Stimulated activated CD4-positive, alpha-beta T cell treated with anti-CD3 and anti-CD28 coated beads, Interleukin-1b, Interleukin-23, amount 100 ng/mL, for 4 hours (primary cell): Measurements from ENCODE around the gene CPNE7.

ENCODE experiments used
- DNase-seq, 2 donors: peaks; one replicate each; pipeline ENCODE4 v3.0.0-alpha.2; 2020; ENCODE audit warnings: low read depth in 2 of 2

Gene CPNE7

DNA sequence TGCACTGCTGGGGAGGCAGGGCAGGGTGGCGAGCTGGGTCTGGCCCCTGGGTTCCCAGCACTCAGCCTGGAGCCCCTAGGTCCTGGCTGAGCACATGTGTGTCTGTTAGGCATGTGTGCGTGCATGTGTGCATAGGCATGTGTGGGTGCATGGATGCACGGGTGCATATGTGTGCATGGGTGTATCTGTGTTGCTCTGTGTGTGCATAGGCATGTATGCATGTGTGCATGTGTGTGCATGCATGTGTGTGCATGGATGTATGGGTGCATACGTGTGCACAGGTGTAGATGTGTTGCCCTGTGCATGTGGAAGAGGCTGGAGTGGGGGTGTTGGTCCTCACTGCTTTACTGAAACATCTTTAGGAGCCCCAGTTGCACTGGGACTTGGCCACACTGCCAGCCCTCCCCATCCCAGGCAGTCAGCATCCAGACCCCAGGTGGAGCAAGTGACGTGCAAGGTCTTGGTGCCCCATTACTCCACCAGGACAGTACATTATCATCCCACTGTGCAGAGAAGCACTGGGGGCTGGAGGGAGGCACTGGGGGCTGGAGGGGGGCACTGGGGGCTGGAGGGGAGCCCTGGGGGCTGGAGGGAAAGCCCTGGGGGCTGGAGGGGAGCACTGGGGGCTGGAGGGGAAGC, 27.5 kb downstream of the CPNE7 start:
- DNase-seq = no peak

DNA sequence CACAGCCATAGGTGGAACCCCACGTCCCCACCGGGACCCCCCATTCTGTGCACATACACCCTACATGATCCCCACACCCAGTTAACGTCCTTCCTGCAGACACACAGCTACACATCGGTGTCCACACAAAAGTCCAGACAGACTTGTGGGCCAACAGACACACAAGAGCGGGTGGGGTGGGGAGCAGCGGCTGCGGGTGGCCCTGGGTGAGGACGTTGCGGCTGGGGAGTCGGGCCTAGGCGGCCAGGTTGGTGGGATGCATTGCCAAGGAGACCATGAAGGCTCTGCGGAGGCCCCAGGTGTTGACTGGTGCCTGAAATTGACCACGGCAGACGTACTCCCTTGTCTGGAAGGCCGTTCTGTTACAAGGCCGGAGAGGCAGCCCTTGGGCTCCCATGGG, 29.2 kb downstream of the CPNE7 start:
- DNase-seq = no peak

DNA sequence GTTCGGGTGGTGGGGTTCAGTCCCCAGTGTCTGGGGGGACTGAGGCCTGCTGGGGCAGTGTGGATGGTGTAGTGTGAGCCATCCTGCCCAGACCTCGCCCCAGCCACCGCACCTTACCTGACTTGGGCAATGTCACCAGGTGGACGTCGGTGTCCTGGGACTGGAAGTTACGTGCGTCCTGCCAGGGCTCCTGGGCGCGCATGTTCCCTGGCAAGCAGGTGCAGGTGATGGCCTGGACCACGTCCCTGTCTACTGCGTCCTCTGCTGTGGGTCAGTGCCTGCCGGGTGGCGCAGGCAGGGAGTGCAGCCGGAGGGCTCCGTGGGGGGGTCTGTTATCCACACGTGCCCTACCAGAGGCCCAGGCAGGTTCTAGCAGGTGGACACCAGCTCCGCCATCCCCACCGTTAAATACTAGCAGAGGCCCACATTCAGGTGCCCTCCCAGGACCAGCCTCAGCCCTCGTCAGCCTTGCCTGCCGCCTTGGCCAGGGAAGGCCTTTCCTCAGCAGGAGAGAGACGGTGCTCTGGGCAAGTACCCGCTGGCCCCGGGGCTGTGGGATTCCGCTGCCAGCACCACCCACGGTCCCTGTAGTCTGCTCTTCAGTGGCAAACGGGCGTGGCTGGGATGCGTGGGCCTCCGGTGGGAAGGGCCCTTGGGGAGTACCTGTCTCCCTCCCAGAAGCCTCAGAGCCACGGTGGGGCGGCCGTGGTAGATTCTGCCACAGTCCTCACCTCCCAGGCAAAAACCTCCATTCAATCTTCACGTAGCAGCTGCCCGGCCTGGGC, 29.8 kb downstream of the CPNE7 start:
- DNase-seq = no peak

DNA sequence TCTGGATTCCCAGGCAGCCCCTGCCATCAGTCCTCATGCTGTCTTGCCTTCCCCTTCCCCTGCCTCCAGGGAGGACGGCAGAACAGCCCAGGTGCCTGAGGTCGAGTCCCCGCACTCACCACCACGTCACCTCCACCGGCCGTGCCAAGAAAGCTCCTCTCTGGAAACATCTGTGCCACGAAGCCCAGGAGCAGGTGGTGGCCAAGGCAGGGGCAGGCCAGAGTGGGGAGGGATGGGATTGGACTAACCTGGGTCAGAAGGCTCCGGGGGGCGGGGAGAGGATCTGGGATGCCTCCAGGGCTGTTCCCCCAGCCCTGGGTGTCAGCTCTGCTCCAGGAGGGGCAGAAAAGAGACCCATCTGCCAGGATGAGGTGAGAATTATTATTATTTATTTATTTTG, 30.4 kb downstream of the CPNE7 start:
- no peak for DNase-seq

DNA sequence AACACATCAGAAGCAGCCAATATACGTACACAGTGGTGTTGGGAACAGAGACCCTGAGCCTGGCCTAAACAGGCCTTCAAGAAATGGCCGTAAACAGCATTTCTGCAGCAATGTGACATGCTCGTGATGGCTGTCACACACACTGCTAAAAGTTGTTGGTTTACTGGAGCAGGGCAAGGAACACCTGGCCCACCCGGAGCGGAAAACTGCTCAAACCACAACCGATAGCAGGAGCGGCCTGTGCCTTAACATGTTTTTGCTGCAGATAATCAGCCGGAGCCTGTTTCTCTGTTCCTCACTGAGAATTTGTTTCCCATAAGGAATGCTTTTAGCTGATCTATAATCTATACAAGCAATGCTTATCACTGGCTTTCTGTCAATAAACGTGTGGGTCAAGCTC, 31.9 kb downstream of the CPNE7 start:
- no peak for DNase-seq

DNA sequence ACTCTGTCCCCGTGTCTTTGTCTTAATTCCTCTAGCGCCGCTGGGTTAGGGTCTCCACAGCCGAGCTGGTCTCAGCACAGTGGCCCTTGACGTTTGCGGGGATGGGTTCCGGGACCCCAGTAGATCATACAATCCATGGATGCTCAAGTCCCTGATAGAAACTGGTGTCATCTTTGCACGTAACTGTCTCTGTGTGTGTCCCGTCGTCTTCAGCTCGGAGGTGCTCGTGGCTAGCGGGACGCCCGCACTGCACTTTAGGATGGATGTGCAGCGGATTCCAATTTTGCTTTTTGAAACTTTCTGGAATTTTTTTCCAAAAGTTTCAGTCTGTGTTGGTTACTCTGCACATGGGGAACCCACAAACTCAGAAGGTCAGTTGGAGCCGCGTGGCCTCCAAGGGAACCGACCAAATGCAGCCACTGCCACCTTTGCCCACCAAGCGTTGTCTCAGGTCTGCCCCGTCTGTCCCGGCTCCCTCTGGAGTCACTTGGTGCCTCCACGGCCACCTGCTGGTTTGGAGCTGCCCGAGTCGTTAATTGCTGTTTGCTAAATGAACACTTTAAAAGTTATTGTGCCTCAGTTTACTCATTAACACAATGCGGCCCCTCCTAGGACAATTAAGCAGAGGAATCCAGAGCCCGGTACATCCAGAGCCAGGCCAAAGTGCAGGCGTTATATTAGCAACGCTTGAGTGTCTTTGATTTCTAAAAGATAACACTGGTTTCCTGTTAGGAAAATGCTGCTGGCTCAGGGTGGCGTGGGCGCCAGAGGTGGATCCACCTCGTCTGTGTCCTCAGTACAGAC, 32.6 kb downstream of the CPNE7 start:
- DNase-seq = no peak

DNA sequence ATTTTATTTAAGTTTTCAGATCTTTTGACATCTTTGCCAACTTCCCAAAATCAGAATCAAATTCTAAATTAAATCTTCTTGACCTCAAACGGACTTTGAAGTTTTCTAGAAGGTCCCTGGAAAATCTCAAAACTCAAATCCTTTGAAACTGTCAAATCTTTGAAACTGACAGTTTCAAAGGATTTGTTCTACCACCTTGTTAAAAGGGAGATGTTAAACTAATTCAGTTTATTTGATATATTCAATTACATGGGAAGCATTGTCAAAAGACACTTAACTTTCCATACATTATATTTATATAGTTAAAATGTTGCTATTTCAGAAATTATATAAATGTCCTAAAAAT, 34.5 kb downstream of the CPNE7 start:
- DNase-seq = no peak

DNA sequence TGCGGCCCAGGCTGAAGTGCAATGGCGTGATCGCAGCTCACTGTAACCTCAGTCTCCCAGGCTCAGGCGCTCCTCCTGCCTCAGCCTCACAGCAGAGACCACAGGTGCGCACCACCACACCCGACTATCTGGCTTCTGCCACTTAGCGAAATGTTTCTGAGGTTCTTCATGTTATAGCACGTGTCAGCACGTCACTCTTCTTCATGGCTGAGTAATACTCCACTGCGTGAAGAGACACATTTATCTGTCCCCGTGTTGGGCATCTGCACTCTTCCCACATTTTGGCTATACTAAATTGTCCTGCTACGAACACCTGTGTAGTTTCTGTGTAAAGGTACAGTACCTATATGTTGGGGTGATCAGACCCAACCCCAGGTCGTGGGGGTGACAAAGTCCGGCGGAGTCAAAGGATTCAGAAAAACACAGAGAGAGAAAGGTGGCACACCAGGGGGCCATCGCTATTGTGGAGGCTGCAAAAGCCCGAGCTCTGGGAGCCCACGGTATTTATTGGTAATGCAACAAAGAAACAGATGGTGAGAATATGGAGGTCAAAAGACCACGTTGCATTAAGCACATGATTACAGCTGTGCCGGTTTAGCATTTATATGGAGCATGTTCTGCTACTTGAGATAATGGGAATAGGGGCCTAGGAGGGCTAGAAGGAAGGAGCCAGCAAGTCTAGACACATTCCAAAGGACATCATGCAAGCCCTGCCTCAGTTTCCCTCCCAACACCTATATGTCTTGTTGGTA, 37.0 kb downstream of the CPNE7 start:
- no peak for DNase-seq

DNA sequence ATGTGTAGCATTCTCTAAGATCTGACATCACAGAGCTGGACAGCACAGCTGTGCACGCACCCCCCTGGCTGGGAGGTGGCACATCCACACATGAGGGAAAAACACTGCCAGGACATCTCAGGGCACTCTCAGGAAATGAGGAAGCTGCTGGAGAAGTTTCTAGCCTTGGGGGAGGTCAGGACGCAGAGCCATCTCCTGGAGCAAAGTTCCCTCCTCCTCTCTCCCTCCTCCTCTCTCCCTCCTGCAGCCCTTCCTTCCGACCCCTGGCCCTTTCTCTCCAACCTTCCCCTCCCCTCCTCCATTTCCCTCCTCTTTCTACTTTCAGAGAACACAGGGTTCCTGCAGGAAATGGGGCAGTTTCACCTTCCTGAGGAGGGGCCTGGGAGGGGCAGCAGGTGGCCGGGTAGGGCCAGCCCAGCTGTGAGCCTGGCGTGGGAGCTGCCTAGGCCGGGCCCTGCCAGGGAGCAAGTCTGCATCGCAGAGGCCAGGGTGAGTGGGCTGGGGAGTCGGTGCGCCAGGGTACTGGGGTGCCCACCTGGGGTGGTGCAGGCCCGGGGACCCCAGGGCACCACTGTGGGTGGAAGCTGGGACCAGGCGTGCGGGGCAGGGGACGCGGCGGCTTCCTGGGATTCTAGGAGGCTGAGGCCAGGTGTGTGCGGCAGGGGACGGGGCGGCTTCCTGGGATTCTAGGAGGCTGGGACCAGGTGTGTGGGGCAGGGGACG, 37.8 kb downstream of the CPNE7 start, which contains the start of gene DPEP1:
TSS of gene DPEP1 (plus strand) at position 412 of the 723 bp plus-strand sequence. CDS start 16,769 bp downstream, outside the sequence.
- DNase-seq = no peak

DNA sequence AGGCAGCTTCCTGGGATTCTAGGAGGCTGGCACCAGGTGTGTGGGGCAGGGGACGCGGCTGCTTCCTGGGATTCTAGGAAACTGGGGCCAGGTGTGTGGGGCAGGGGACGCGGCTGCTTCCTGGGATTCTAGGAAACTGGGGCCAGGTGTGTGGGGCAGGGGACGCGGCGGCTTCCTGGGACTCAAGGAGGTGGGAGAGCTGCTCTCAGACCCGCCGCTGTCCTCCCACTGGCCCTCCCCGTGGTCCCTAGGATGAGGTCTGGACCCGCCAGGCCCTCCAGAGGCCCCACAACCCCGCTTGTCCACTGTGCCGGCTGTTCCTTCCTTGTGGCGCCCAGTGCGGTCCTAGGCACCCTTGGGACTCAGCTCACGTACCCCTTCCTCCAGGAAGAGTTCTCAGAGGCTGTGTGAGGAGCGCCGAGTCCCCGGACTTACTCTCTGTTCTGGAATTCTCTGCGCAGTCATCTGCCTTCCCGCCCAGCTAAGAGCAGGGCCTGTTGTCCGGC, 38.4 kb downstream of the CPNE7 start:
- DNase-seq = no peak

DNA sequence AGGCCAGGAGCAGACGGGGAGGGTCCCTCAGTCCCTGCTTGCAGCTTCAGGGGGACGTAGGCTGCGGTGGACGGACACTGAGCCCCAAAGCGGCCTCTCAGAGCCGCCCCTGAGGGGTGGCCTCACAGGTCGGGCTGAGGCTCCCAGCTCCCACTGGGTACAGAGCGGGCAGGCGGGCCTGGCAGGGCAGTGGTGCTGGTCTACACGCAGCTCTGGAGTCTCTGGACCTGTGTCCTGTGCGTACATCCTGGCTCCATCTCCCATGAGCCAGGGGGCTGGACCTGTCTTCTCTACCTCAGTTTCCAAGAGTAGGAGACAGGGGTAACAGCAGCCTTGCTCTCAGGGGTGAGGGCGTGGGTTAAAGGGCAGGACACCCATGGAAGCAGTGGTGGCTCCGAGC, 39.6 kb downstream of the CPNE7 start:
- no peak for DNase-seq

DNA sequence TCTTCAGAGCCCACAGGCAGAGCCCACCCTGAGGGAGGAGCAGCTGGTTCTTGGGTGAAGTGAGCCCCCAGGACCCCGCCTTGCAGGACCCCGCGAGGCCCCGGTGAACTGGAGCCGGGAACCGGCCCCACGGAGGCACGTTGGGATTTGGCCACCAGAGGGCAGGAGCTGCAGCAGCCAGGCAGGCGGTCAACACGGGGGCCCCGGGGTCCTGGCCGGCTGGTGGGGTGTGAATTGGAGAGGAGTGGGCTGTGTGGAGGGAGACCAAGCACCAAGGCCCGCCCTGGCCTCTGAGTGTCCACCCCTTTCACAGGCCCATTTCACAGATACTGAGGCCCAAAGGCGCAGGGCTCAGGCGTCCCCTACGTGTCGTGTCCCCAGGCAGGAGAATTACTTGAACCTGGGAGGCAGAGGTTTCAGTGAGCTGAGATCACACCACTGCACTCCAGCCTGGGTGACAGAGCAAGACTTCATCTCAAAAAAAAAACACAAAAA, 40.1 kb downstream of the CPNE7 start:
- DNase-seq = peak; percentile 8 to 27

DNA sequence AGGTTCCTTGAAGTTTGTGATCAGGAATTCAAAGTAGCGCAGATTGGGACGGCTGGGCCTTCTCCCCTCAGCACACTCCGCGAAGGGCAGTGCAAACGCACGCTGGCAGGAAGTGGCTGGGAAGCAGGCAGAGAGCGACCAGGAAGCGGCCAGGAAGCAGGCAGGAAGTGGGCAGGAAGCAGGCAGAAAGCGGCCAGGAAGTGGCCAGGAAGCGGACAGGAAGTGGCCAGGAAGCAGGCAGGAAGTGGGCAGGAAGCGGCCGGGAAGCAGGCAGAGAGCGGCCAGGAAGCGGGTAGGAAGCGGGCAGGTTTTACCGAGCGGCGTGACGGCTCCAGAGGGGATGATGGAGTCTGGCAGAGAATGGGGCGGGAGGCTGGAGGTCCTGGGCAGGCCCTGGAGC, 41.1 kb downstream of the CPNE7 start:
- DNase-seq = no peak

DNA sequence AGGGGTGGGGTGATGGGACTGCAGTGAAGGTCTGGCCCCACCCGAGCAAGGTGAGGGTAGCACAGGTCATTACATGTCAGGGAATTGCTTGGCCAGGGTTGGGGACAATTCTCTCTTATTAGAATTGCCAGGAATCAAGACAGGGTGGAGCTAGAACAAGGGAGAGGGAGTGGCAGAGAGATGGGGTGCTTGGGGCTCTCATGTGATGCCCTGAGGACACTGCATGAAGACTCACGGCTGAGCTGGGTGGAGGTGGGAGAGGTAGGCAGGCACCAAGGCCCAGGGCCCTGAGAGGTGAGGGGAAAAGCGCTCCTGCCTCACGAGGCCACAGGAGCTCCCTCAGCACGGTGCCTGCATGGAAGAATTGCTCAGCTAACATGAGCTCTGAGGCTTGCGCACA, 41.5 kb downstream of the CPNE7 start:
- no peak for DNase-seq

DNA sequence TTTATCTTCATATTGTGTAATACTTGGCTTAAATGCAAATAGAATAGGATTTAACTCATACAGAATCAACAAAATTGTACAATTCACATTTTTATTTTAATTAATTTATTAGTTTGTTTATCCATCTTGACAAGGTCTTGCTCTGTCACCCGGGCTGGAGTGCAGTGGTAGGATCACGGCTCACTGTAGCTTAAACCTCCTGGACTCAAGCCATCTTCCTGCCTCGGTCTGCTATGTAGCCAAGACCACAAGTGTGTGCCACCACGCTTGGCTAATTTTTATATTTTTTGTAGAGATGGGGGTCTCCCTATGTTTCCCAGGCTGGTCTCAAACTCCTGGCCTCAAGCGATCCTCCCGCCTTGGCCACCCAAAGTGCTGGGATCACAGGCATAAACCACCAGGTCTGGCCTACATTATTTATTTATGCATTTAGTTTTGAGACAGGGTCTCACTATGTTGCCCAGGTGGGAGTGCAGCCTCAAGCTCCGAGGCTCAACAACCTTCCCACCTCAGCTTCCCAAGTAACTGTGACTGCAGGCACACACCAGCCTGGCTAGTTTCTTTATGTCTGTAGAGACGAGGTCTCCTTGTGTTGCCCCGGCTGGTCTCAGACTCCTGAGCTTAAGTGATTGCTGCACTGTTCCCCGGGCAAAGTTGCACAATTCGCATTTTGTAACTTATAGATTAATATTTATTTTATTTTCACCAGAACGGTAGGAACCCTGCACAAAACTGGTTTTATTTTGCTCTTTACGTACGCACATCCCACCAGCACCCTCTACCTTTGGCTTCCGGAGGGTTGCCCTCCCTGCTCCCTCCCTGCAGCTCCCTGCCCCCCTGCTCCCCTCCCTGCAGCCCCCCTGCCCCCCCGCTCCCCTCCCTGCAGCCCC, 42.8 kb downstream of the CPNE7 start:
- no peak for DNase-seq

DNA sequence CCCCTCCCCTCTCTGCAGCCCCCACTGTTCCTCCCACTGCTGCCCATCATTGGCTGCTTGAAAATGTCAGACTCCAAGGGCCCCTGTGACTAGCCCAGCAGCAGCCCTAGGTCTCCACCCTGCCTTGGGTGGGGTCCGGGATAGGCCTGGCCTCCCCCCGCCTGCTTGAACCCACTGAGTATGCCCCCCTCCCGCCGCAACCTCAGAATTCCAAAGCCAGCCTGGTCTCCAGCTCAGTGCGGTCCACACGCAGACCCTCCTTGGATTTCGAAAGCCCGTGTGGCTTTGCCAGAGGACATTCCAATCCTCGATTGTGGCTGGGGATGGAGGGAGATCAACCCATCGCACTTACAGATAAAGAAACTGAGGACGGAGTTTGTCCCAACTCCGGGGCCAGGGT, 44.3 kb downstream of the CPNE7 start:
- DNase-seq = no peak

DNA sequence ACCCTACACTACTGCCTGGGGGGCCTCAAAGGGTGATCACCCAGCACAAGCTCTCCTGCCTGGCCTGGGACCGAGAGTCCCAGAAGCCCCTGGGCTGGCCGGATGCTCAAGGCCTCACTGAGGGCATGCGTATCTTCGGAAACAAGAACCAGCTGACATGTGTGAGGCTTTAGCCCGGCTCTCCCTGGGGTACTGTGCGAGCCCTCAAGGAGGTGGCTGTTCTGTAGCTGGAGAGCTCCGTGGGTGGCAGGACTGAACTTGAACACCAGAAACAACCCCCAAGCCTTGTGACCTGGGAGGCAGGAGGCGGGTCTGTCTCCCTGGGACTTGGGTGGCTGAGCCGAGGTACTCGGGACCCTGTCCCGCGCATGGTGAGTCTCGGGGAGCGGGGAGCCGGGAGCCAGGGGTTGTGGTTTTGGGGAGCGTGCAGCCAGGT, 44.9 kb downstream of the CPNE7 start:
- DNase-seq = no peak

DNA sequence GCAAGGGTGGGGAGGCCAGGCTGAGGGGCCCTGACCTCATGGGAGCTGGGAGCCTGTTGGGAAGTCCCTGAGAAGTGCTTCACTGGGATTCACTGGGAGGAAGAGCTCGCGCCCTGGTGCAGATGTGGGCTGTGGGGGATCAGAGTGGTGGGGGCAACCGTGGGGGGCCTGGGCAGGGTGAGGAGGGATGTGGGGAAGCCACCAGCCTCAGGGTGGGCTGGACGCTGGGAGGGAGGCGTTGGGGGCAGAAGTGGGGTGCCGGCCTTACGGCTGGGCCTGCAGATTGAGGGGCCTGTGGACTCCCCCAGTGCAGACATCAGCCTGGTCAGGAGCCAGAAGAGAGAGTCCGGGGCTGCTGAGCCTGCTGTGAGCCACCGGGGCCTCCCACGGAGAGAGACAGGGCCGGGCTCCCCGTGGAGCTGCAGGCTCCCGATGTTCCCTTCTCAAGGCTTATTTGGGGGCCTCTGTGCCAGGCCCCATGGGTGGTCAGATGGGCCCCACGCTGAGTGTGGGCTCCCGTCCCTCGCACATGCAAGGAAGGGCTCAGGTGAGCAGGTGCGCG, 45.7 kb downstream of the CPNE7 start:
- DNase-seq = no peak

DNA sequence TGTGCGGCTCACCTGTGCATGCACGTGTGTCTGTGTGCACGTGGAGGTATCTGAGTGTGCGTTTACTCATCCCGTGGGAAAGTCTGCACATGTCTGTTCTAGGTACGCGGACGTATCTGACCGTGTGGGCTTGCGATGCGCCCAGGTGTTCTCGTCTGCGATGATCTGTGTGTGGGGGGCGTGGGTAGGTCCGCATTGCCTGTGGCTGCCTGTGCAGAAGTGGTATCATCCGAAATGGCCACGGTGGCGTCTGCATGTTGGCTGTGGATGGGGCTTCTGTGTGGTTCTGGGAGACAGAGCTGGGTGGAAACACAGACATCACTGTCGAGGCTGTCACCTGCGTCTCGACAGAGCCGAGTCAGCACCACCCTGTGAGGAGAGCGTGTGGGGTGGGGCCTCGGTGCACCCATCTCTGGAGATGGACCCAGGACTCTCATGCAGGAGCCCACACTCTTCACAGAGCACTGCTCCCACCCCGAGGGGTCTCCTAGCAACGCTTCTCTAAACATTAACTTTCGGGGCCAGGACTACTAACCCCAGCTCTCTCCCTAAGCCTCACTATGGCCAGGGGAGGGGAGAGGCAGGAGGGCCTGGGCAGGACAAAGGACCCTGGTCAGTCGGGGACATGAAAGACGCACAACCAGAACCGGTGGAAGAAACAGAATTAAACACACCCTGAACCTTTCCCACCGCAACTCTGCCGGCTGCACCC, 46.3 kb downstream of the CPNE7 start:
- no peak for DNase-seq
